Measurements from ENCODE around the gene JOSD1.

Gene JOSD1

DNA sequence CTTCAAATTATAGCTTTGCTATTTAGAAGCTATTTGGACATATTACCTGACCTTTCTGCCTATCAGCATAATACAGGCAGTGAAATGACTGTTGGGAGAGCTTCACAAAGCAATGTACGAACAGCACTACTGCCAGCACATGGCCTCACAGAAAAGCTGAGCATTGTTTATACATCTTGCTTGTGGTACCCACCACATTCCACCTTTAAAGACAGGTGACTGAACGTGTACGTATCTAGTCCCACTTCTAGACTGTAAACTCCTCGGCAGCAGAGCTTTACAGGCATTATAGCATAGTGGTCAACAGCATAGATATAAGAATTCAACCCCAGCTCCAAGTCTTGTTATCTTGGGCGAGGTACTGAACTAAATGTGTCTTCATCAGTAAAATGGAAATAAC is 1.6 kb downstream of the JOSD1 start:
- no peak for TF ChIP-seq CTCF (conservative IDR thresholded peaks at IDR 0.05; ENCODE audit: low read depth)
- H3K27ac ChIP-seq, result peak overlapping the region; percentile 65
- no peak for DNase-seq (ENCODE audit: low spot score)
- ChIA-PET POLR2A (ENCODE audit: low non-redundant PET) (interaction anchor here (0.9 kb wide), 1 partner anchor 17 kb away, joined by 4 read pairs; the partner anchor contains the start of gene TOMM22), CTCF (interaction anchor here (0.9 to 2.0 kb wide), 2 partner anchors 18 to 34 kb away, joined by 3 to 7 read pairs; partner anchors contain the start of gene TOMM22)

DNA sequence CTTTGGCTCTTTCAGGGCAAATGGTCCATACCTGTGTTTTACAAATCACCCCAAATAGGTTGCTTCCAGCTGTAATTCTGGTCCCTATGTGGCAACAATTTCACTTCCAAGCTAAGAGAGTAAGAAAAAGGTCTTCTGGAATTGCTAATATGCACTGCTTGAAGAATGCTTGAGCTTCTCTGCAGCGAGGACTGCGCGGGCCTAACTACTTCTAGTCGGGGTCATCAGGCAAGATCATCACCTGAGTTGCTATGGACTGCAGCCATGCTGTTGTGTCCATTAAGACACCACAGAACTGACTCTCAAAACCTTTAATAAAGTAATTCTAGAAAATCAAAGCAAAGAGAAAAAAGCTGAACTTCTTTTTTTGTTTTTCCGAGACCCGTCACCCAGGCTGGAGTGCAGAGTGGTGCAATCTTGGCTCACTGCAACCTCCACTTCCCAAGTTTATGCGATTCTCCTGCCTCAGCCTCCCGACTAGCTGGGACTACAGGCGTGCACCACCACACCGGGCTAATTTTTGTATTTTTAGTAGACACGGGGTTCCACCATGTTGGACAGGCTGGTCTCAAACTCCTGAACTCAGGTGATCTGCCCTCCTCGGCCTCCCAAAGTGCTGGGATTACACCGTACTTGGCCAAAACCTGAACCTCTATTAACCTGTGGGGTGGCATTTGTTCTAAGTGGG is 2.2 kb downstream of the JOSD1 start:
- POLR2A ChIA-PET (ENCODE audit: low non-redundant PET), result interaction anchor here (0.6 kb wide), 1 partner anchor 251 kb away, joined by 11 read pairs; no protein-coding TSS in a partner anchor
- DNase-seq (ENCODE audit: low spot score), result no peak
- no peak for TF ChIP-seq CTCF (conservative IDR thresholded peaks at IDR 0.05; ENCODE audit: low read depth)
- H3K27ac ChIP-seq, result peak overlapping the region; percentile 65
- CTCF ChIA-PET, result interaction anchor here (0.9 to 2.0 kb wide), 2 partner anchors 17 to 33 kb away, joined by 3 to 7 read pairs; partner anchors contain the start of gene TOMM22

GRCh38 chr22:38697425-38698089 is 3.2 kb downstream of the JOSD1 start:
- POLR2A ChIA-PET (ENCODE audit: low non-redundant PET), result no interaction called here
- CTCF ChIA-PET, result no interaction called here
- peak overlapping the region; percentile 77 for H3K27ac ChIP-seq
- DNase-seq (ENCODE audit: low spot score), result no peak
- TF ChIP-seq CTCF (conservative IDR thresholded peaks at IDR 0.05; ENCODE audit: low read depth), result no peak

- peak; percentile 77 for DNase-seq (ENCODE audit: low spot score)
- TF ChIP-seq CTCF (conservative IDR thresholded peaks at IDR 0.05; ENCODE audit: low read depth), result no peak
- ChIA-PET POLR2A (ENCODE audit: low non-redundant PET) (no interaction called here), CTCF (interaction anchor here (0.7 kb wide), 1 partner anchor 468 kb away, joined by 3 read pairs; no protein-coding TSS in a partner anchor)
- H3K27ac ChIP-seq, result peak overlapping the region; percentile 77
Observed at GRCh38 chr22:38696606-38697424, 3.9 kb downstream of the JOSD1 start.

GRCh38 chr22:38694940-38695339 is 5.8 kb downstream of the JOSD1 start:
- H3K27ac ChIP-seq, result no peak overlapping the region
- ChIA-PET CTCF (no interaction called here), POLR2A (ENCODE audit: low non-redundant PET) (interaction anchor here (0.6 kb wide), 1 partner anchor 11 kb away, joined by 5 read pairs; no protein-coding TSS in a partner anchor)
- DNase-seq (ENCODE audit: low spot score), result no peak
- no peak for TF ChIP-seq CTCF (conservative IDR thresholded peaks at IDR 0.05; ENCODE audit: low read depth)

DNA sequence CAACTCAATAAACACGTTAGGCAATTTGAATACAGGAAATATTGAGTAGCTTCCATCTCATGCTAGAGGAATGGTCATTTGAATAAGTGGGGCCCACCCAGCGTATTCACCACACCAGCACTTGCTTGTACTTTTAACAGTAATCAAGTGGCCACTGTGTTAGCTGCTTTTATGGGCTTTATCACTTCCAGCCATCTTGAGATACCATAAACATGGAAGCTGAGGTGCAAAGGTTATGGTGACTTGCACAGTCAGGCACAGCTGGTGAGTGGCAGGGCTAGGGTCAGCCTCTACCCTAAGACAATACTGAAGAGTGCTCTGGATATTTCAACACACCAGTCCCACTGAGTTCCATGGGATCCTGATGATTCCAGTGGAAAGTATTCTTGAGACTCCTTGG is 6.7 kb downstream of the JOSD1 start:
- TF ChIP-seq CTCF (conservative IDR thresholded peaks at IDR 0.05; ENCODE audit: low read depth), result no peak
- ChIA-PET POLR2A (ENCODE audit: low non-redundant PET) (no interaction called here), CTCF (no interaction called here)
- no peak for DNase-seq (ENCODE audit: low spot score)
- H3K27ac ChIP-seq, result no peak overlapping the region
